Right hindlimb (tissue), 1 donor: ENCODE measurements around the gene NDUFB10.
A peak's percentile ranks its signal among the peaks of the same experiment; 100 is the strongest.
"Not testable (repeated sequence)": the region's sequence is repeated elsewhere in the genome, so short reads cannot be mapped to it uniquely, and the experiment has no call there.

Experiments used
- DNase-seq: peaks from one replicate; pipeline ENCODE4 v3.0.0-alpha.2; 2018

NDUFB10 gene

GRCh38 chr16:1947369-1947670, 12.0 kb upstream of the NDUFB10 start:
- DNase-seq, result no peak

DNA sequence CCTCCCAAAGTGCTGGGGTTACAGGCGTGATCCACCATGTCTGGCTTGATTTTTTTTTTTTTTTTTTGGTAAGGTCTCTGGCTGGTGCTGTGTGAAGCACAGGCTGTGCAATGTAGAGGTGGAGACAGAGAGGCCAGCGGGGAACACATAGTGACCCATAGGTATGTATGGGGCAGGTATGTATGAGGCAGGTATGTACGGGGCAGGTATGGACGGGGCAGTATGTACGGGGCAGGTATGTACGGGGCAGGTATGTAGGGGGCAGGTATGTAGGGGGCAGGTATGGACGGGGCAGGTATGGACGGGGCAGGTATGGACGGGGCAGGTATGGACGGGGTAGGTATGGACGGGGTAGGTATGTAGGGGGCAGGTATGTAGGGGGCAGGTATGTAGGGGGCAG, 9.8 kb upstream of the NDUFB10 start:
- no peak for DNase-seq

DNA sequence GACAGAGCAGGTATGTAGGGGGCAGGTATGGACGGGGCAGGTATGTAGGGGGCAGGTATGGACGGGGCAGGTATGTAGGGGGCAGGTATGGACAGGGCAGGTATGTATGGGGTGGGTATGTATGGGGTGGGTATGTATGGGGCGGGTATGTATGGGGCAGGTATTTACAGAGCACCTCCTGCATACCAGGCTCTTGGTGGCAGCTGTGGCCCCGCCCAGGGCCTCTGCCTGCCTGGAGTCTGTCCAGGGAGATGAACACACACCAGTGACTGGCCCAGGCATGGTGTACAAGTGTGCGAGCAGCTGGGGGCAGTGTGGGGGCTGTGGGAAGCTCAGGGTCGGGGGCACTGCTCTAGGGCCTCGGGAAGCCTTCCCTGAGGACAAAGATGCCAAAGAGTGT, 9.3 kb upstream of the NDUFB10 start:
- peak; percentile 18 for DNase-seq

GRCh38 chr16:1950559-1950958, 8.8 kb upstream of the NDUFB10 start:
- peak; percentile 17 for DNase-seq

DNA sequence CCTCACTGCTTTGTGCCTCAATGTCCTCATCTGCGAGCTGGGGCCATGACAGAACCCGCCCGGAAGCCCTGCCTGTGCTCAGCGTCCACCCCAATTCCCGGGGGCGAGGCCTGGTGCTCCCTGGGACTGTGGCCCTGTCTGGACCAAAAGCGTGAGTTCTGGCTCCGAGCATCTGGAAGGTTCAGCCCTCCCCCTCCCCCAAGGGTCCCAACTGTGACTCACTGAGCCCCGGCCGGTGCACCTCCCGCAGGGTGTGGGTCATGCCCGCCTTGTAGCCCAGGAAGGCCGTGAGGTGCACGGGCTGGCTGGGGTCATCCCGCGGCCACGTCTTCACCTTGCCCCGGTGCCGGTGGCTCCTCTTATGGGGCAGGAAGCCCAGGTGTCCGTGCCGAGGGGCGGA, 5.6 kb upstream of the NDUFB10 start:
- peak; percentile 18 for DNase-seq

DNA sequence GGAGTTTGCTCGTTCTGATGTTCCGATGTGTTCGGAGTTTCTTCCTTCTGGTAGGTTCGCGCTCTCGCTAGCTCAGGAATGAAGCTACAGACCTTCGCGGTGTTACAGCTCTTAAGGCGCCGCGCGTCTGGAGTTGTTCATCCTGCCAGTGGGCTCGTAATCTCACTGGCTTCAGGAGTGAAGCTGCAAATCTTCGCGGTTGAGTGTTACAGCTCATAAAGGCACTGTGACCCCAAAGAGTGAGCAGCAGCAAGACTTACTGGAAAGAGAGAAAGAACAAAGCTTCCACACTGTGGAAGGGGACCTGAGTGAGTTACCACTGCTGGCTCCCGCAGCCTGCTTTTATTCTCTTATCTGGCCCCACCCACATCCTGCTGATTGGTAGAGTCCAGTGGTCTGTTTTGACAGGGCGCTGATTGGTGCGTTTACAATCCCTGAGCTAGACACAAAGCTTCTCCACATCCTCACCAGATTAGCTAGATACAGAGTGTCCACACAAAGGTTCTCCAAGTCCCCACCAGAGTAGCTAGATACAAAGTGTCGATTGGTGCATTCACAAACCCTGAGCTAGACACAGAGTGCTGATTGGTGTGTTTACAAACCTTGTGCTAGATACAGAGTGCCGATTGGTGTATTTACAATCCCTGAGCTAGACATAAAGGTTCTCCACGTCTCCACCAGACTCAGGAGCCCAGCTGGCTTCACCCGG, 1.8 kb upstream of the NDUFB10 start:
- not testable (repeated sequence) for DNase-seq

DNA sequence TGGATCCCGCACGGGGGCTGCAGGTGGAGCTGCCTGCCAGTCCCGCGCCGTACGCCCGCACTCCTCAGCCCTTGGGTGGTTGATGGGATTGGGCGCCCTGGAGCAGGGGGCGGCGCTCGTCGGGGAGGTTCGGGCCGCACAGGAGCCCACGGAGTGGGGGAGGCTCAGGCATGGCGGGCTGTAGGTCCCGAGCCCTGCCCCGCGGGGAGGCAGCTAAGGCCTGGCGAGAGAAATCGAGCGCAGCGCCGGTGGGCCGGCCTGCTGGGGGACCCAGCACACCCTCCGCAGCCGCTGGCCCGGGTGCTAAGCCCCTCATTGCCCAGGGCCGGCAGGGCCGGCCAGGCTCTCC, 1.2 kb upstream of the NDUFB10 start:
- peak; percentile 20 for DNase-seq

- peak; percentile 42 for DNase-seq
Observed at GRCh38 chr16:1958715-1959268, 546 bp upstream of the NDUFB10 start.

DNA sequence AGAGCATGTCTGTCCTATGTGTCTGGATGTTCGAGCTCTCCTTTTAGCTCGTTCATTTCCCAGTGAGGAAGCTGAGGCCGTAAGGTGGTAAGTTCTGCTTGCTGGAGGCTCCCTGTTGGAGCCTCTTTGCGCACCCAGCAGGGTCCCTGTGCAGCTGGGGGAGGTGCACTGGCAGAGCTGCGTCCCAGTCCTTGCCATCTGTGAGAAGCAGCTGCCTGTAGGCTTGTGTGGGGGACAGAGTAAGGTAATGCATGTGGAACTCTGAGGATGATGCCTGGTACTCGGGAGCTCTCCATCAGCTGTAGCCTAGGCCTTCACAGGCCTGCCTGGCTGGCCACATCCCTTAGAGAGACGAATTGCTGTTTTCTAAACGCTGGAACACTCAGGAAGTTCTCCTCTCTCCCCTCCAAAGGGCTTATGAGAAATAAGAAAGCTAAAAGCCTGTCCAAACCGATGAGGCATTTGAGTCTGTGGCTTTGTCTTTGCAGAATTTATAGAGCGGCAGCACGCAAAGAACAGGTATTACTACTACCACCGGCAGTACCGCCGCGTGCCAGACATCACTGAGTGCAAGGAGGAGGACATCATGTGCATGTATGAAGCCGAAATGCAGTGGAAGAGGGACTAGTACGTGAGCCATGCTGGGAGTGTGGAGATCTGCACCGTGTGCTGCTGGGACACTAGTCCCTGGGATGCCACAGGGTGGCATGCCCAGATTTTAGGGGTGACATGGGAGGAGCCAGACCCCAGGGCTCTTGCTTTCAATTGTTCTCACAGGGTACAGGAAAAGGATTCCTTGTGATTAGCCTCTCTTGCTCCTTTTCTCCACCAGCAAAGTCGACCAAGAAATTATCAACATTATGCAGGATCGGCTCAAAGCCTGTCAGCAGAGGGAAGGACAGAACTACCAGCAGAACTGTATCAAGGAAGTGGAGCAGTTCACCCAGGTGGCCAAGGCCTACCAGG, 1.6 kb downstream of the NDUFB10 start:
- peak; percentile 34 for DNase-seq

GRCh38 chr16:1961651-1962067, 2.3 kb downstream of the NDUFB10 start:
- no peak for DNase-seq

GRCh38 chr16:1962161-1963153, 3.1 kb downstream of the NDUFB10 start:
- DNase-seq, result not testable (repeated sequence)

- no peak for DNase-seq
Observed at GRCh38 chr16:1963806-1964505, 4.6 kb downstream of the NDUFB10 start.

GRCh38 chr16:1964506-1965395, 5.4 kb downstream of the NDUFB10 start, which contains the start of gene RPS2:
TSS of gene RPS2 (minus strand) at chr16:1964826. CDS start at chr16:1964625, 201 bp downstream.
- peak; percentile 99 for DNase-seq

GRCh38 chr16:1965396-1966001, 6.2 kb downstream of the NDUFB10 start:
- no peak for DNase-seq

GRCh38 chr16:1966460-1966859, 7.1 kb downstream of the NDUFB10 start, which contains the start of gene RNF151:
TSS of gene RNF151 (plus strand) at chr16:1966856. CDS start at chr16:1966882, 26 bp downstream.
- DNase-seq, result no peak

DNA sequence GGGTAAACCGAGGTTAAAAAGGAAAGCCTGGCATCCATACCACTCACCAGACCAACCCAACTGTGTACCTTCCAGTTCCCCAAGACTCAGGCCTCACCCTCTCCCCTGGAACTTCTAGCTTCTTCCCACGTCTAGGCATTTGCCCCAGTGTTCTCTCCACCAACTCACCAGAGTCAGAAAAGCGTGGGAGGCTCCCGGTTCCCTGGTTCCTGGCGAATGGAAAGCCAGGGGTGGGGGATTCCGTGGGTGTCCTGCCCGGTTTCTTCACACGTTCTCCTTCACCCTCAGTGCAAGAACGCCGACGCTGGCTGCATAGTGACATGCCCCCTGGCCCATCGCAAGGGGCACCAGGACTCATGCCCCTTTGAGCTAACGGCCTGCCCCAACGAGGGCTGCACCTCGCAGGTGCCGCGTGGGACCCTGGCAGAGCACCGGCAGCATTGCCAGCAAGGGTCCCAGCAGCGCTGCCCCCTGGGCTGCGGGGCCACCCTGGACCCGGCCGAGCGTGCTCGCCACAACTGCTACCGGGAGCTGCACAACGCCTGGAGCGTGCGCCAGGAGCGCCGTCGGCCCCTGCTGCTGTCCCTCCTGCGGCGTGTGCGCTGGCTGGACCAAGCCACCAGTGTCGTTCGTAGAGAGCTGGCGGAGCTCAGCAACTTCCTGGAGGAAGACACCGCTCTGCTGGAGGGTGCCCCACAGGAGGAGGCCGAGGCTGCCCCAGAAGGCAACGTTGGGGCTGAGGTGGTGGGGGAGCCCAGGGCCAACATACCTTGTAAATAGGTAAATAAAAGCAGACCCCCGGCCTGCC, 9.0 kb downstream of the NDUFB10 start:
- DNase-seq, result no peak

GRCh38 chr16:1971796-1972489, 12.6 kb downstream of the NDUFB10 start, which contains the start of gene TBL3:
TSS of gene TBL3 (plus strand) at chr16:1972053. CDS start at chr16:1972165, 112 bp downstream.
- DNase-seq, result peak; percentile 96

DNA sequence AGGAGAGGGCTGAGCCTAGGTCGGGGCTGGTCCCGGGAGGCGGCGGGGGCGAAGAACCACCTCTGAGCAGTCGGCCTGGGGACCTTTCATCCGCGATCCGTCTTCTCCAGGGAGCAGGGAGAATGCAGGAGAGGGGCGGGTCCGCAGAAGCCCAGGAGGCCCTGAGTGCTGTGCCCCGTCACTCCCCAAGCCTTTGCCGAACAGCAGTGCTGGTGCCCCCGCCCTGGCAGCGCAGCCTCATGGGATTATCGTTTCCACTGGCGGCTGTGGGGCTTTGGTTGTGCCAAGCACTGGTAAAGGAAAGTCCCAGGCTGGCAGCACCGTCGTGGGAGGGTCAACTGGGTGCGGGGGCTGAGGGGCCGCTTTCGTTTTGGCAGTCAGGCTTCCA, 13.1 kb downstream of the NDUFB10 start:
- no peak for DNase-seq
